Calu3 (cell line): ENCODE results near the gene HIBCH. TPM values are rescaled to one million over a fixed set of nuclear protein-coding genes. Genes with fewer than 3 reads are reported as not detected.
"Not testable (repeated sequence)": the region's sequence is repeated elsewhere in the genome, so short reads cannot be mapped to it uniquely, and the experiment has no call there.

Experiments
- BruUV-seq: library from RNA; stranded (reverse); fragments of 400-500 nt; replicated peaks from 2 replicates; lab custom pipeline; 2021; lab: Mats Ljungman, UMichigan
- CTCF ChIA-PET: fragments of 300-600 bp; sonication (Branson Sonifier 250); formaldehyde crosslinking; loops from one replicate; lab custom pipeline; 2022; ENCODE audit warnings: antibody characterized with exemption; lab: Charles Lee
- DNase-seq: peaks from one replicate; pipeline ENCODE4 v3.0.0; 2022
- H3K27ac Mint-ChIP-seq: one replicate; pipeline ENCODE4 v1.8.0; 2022; ENCODE audit warnings: mixed read lengths; ENCODE audit not compliant: unreplicated experiment
- H3K27me3 Mint-ChIP-seq: one replicate; pipeline ENCODE4 v1.8.0; 2022; ENCODE audit warnings: mixed read lengths; ENCODE audit not compliant: unreplicated experiment
- H3K36me3 Mint-ChIP-seq: one replicate; pipeline ENCODE4 v1.8.0; 2022; ENCODE audit warnings: mild to moderate bottlenecking, moderate library complexity, mixed read lengths; ENCODE audit not compliant: insufficient read depth, unreplicated experiment
- H3K4me1 Mint-ChIP-seq: one replicate; pipeline ENCODE4 v1.8.0; 2022; ENCODE audit warnings: mild to moderate bottlenecking, low read depth, mixed read lengths; ENCODE audit not compliant: unreplicated experiment
- H3K4me3 Mint-ChIP-seq: one replicate; pipeline ENCODE4 v1.8.0; 2022; ENCODE audit warnings: mild to moderate bottlenecking, low read depth, moderate library complexity, mixed read lengths; ENCODE audit not compliant: unreplicated experiment
- H3K9me3 Mint-ChIP-seq: one replicate; pipeline ENCODE4 v1.8.0; 2022; ENCODE audit warnings: low read depth, mixed read lengths; ENCODE audit not compliant: unreplicated experiment
- intact Hi-C: fragments of 100-400 bp; cut with micrococcal nuclease; formaldehyde crosslinking; loops from one replicate; pipeline ENCODE4 v1.10.0; 2022; ENCODE audit not compliant: unreplicated experiment
- total RNA-seq: library from RNA; stranded (reverse); gene quantifications from 2 replicates; pipeline ENCODE4 v1.2.3, GENCODE V29; 2022
- TF ChIP-seq, protein P1 (sequence below): fragments of 200-600 bp; IDR thresholded peaks from one replicate; pipeline ENCODE4 v1.8.0; 2022; ENCODE audit warnings: antibody characterized with exemption; ENCODE audit not compliant: unreplicated experiment

The HIBCH gene
- total RNA-seq, 1 experiment from 2014 or later: 44.6 TPM

DNA sequence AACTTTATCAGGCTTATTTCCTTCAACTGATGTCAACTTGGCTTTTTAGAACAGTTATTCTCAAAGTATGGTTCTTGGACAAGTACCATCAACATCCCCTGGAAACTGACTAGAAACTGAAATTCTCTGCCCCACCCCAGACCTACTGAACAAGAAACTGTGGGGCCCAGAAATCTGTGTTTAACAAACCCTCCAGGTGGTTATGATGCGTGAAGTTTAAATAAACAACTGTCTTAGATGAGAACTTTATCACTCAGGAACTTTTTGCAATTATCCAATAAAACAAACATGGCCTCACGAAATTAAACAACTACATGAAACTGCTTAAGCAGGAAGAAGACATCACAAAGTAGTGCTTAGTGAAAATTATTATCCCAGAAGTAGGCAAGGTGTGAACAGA is 4.4 kb downstream of the HIBCH start:
- H3K27ac Mint-ChIP-seq: no peak overlapping the region
- DNase-seq: no peak
- peaks cover 47% of the 10 kb centered on the region for H3K4me1 Mint-ChIP-seq
- no peaks in the 10 kb centered on the region for H3K27me3 Mint-ChIP-seq
- BruUV-seq: no TSS peak
- no peak overlapping the region for H3K4me3 Mint-ChIP-seq
- CTCF ChIA-PET: no interaction called here
- TF ChIP-seq, protein P1, sequence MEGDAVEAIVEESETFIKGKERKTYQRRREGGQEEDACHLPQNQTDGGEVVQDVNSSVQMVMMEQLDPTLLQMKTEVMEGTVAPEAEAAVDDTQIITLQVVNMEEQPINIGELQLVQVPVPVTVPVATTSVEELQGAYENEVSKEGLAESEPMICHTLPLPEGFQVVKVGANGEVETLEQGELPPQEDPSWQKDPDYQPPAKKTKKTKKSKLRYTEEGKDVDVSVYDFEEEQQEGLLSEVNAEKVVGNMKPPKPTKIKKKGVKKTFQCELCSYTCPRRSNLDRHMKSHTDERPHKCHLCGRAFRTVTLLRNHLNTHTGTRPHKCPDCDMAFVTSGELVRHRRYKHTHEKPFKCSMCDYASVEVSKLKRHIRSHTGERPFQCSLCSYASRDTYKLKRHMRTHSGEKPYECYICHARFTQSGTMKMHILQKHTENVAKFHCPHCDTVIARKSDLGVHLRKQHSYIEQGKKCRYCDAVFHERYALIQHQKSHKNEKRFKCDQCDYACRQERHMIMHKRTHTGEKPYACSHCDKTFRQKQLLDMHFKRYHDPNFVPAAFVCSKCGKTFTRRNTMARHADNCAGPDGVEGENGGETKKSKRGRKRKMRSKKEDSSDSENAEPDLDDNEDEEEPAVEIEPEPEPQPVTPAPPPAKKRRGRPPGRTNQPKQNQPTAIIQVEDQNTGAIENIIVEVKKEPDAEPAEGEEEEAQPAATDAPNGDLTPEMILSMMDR: no peak
- intact Hi-C loops: no loop called here
- H3K9me3 Mint-ChIP-seq: no peaks in the 10 kb centered on the region
- peaks cover 26% of the 10 kb centered on the region for H3K36me3 Mint-ChIP-seq

DNA sequence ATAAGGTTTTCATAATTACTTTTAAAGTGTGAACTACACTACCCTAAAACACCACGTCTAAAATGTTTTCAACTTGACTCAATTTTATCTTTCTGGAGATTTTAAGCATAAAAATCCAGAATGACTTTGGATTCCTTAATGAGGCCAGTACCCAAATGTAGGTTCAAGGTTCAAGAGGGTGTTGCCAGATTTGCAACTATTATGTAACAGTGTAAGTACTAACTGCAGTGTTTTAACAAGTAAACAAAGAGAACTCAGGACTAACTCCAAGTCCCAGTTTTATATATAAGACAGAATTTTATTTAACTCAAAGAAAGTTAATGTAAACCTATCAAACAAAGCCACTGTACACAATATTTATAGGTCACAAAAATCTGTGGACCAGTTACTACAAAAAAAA is 5.7 kb downstream of the HIBCH start:
- intact Hi-C loops: loop anchor here (1.0 kb wide), 1 partner anchor 225 kb away; no protein-coding TSS in a partner anchor
- H3K27ac Mint-ChIP-seq: no peak overlapping the region
- peaks cover 14% of the 10 kb centered on the region for H3K36me3 Mint-ChIP-seq
- no peak for DNase-seq
- H3K4me3 Mint-ChIP-seq: no peak overlapping the region
- H3K27me3 Mint-ChIP-seq: no peaks in the 10 kb centered on the region
- CTCF ChIA-PET: interaction anchor here (0.7 kb wide), 1 partner anchor 36 kb away, joined by 4 read pairs; no protein-coding TSS in a partner anchor
- H3K9me3 Mint-ChIP-seq: no peaks in the 10 kb centered on the region
- peaks cover 47% of the 10 kb centered on the region for H3K4me1 Mint-ChIP-seq
- BruUV-seq: no TSS peak
- TF ChIP-seq, protein P1: no peak

DNA sequence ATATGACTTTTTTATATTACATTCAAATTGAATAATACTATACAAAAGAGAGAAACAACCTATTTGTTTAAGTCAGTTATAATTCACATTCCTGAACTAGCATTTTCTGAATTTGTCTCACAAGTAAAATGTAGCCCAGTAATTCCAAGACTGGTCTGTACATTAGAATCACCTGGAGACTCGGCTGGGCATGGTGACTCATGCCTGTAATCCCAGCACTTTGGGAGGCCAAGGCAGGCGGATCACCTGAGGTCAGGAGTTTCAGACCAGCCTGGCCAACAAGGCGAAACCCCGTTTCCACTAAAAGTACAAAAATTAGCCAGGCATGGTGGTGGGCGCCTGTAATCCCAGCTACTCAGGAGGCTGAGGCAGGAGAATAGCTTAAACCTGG is 7.0 kb downstream of the HIBCH start:
- Mint-ChIP-seq H3K27ac (peak overlapping the region; percentile 60), H3K36me3 (peaks cover 11% of the 10 kb centered on the region), H3K4me1 (peaks cover 39% of the 10 kb centered on the region)
- DNase-seq, H3K4me3 Mint-ChIP-seq, H3K27me3 Mint-ChIP-seq, BruUV-seq, intact Hi-C loops, H3K9me3 Mint-ChIP-seq, CTCF ChIA-PET: not testable (repeated sequence)

DNA sequence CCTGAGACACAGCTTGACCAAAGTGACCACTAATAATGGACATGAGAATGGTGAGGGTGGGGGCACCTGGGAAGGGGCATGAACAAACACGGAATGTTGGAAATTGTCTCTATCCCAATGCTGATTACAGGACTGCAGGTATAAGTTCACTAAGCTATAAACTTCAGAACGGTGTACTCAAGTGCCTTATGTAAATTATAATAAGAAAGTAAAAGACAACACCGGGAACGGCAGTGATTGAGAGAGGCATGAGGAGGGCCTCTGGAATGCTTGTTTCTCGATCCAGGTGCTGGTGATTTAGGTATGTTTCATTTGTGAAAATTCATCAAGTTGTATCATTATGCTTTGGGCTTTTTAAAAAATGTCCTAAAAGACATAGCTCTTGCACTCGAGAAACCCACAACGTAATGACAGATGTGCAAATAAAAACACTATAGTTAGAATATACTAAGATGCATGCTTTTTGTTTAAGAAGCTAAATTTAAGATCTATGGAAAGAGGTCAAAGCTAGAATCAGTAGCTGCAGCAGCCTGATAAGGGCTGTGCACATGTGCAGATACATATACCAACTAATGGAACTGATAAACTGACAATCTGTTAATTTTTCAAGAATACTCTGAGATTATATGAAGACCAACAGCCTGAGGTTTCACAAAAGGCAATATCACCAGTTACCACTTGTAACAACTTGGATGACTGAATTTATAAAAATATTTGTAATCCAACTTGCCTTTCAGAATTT is 7.6 kb downstream of the HIBCH start:
- H3K27me3 Mint-ChIP-seq: no peaks in the 10 kb centered on the region
- intact Hi-C loops: no loop called here
- DNase-seq: no peak
- TF ChIP-seq, protein P1: no peak
- H3K4me1 Mint-ChIP-seq: peaks cover 33% of the 10 kb centered on the region
- peaks cover 11% of the 10 kb centered on the region for H3K36me3 Mint-ChIP-seq
- H3K4me3 Mint-ChIP-seq: no peak overlapping the region
- no peaks in the 10 kb centered on the region for H3K9me3 Mint-ChIP-seq
- CTCF ChIA-PET: no interaction called here
- no peak overlapping the region for H3K27ac Mint-ChIP-seq
- BruUV-seq: no TSS peak

DNA sequence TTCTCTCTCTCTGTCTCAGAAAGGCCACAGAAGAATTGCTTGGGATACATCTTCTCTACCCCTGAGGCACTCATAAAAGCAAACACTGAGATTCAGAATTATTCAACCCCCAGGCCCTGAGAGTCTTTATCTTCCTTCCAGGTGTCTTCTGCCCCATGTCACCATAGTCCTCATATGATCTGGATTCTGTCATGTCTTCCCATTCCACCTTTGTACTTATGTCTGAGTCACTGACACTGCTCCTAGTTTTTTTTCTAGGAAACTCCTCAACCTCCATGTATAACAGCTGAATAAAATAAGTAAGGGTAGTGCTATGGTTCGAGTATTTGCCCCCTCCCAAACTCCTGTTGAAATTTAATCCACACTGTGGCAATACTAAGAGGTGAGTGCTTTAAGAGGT is 11.6 kb downstream of the HIBCH start:
- Mint-ChIP-seq H3K36me3 (no peaks in the 10 kb centered on the region), H3K27ac (no peak overlapping the region), H3K4me1 (peaks cover 4% of the 10 kb centered on the region), H3K4me3 (no peak overlapping the region), H3K9me3 (no peaks in the 10 kb centered on the region), H3K27me3 (no peaks in the 10 kb centered on the region)
- BruUV-seq: no TSS peak
- DNase-seq: no peak
- intact Hi-C loops: no loop called here
- TF ChIP-seq, protein P1: no peak
- CTCF ChIA-PET: no interaction called here
